ENCODE measurements around the gene PLCH2. TPM values are rescaled to one million over a fixed set of nuclear protein-coding genes. Genes with fewer than 3 reads are reported as not detected.

PLCH2 gene
- total RNA-seq, 2 experiments from 2014 or later, result 8.9 to 10.3 TPM

GRCh38 chr1:2445162-2445822, 30.8 kb upstream of the PLCH2 start:
- no peak overlapping the region for H3K27ac Mint-ChIP-seq
- DNase-seq, result no peak
- peaks cover 13% of the 10 kb centered on the region for H3K27me3 Mint-ChIP-seq
- POLR2A ChIA-PET, result no interaction called here
- H3K4me1 Mint-ChIP-seq (ENCODE audit: low read depth), result no peaks in the 10 kb centered on the region
- H3K9me3 Mint-ChIP-seq, result no peaks in the 10 kb centered on the region
- CTCF ChIA-PET, result no interaction called here
- no peak overlapping the region for H3K4me3 Mint-ChIP-seq
- intact Hi-C loops (cut with micrococcal nuclease), result no loop called here
- H3K36me3 Mint-ChIP-seq, result no peaks in the 10 kb centered on the region

- ChIA-PET CTCF (no interaction called here), POLR2A (no interaction called here)
- peaks cover 13% of the 10 kb centered on the region for H3K27me3 Mint-ChIP-seq
- intact Hi-C loops (cut with micrococcal nuclease), result no loop called here
- H3K4me3 Mint-ChIP-seq, result no peak overlapping the region
- no peak for DNase-seq
- no peak overlapping the region for H3K27ac Mint-ChIP-seq
- no peaks in the 10 kb centered on the region for H3K36me3 Mint-ChIP-seq
- no peaks in the 10 kb centered on the region for H3K4me1 Mint-ChIP-seq (ENCODE audit: low read depth)
- no peaks in the 10 kb centered on the region for H3K9me3 Mint-ChIP-seq
Observed at GRCh38 chr1:2445823-2446215, 30.3 kb upstream of the PLCH2 start.

GRCh38 chr1:2446394-2446793, 29.7 kb upstream of the PLCH2 start:
- no peaks in the 10 kb centered on the region for H3K9me3 Mint-ChIP-seq
- intact Hi-C loops (cut with micrococcal nuclease), result no loop called here
- no peak for DNase-seq
- no peak overlapping the region for H3K4me3 Mint-ChIP-seq
- H3K4me1 Mint-ChIP-seq (ENCODE audit: low read depth), result no peaks in the 10 kb centered on the region
- peaks cover 13% of the 10 kb centered on the region for H3K27me3 Mint-ChIP-seq
- H3K36me3 Mint-ChIP-seq, result no peaks in the 10 kb centered on the region
- CTCF ChIA-PET, result no interaction called here
- POLR2A ChIA-PET, result no interaction called here
- H3K27ac Mint-ChIP-seq, result no peak overlapping the region

- intact Hi-C loops (cut with micrococcal nuclease), result no loop called here
- H3K27ac Mint-ChIP-seq, result no peak overlapping the region
- H3K4me1 Mint-ChIP-seq (ENCODE audit: low read depth), result no peaks in the 10 kb centered on the region
- DNase-seq, result no peak
- H3K9me3 Mint-ChIP-seq, result no peaks in the 10 kb centered on the region
- H3K4me3 Mint-ChIP-seq, result no peak overlapping the region
- peaks cover 13% of the 10 kb centered on the region for H3K27me3 Mint-ChIP-seq
- CTCF ChIA-PET, result interaction anchor here (1.4 kb wide), 1 partner anchor 340 kb away, joined by 3 read pairs; no protein-coding TSS in a partner anchor
- POLR2A ChIA-PET, result no interaction called here
- no peaks in the 10 kb centered on the region for H3K36me3 Mint-ChIP-seq
Observed at GRCh38 chr1:2446861-2447260, 29.2 kb upstream of the PLCH2 start.

- intact Hi-C loops (cut with micrococcal nuclease), result no loop called here
- no peak overlapping the region for H3K4me3 Mint-ChIP-seq
- no peaks in the 10 kb centered on the region for H3K4me1 Mint-ChIP-seq (ENCODE audit: low read depth)
- peaks cover 12% of the 10 kb centered on the region for H3K27me3 Mint-ChIP-seq
- CTCF ChIA-PET, result interaction anchor here (1.4 kb wide), 1 partner anchor 340 kb away, joined by 3 read pairs; no protein-coding TSS in a partner anchor
- H3K36me3 Mint-ChIP-seq, result no peaks in the 10 kb centered on the region
- H3K9me3 Mint-ChIP-seq, result no peaks in the 10 kb centered on the region
- no peak for DNase-seq
- H3K27ac Mint-ChIP-seq, result no peak overlapping the region
- POLR2A ChIA-PET, result no interaction called here
Observed at GRCh38 chr1:2447276-2448097, 28.6 kb upstream of the PLCH2 start.

GRCh38 chr1:2448098-2448445, 28.0 kb upstream of the PLCH2 start:
- intact Hi-C loops (cut with micrococcal nuclease), result no loop called here
- Mint-ChIP-seq H3K36me3 (no peaks in the 10 kb centered on the region), H3K4me3 (no peak overlapping the region), H3K27ac (no peak overlapping the region), H3K27me3 (peaks cover 11% of the 10 kb centered on the region), H3K9me3 (no peaks in the 10 kb centered on the region), H3K4me1 (ENCODE audit: low read depth) (no peaks in the 10 kb centered on the region)
- DNase-seq, result no peak
- CTCF ChIA-PET, result interaction anchor here (1.4 kb wide), 1 partner anchor 339 kb away, joined by 3 read pairs; no protein-coding TSS in a partner anchor
- POLR2A ChIA-PET, result no interaction called here

GRCh38 chr1:2449636-2450454, 26.2 kb upstream of the PLCH2 start:
- no peak for DNase-seq
- no peaks in the 10 kb centered on the region for H3K9me3 Mint-ChIP-seq
- intact Hi-C loops (cut with micrococcal nuclease), result no loop called here
- H3K4me1 Mint-ChIP-seq (ENCODE audit: low read depth), result no peaks in the 10 kb centered on the region
- no peak overlapping the region for H3K27ac Mint-ChIP-seq
- no peak overlapping the region for H3K4me3 Mint-ChIP-seq
- ChIA-PET CTCF (interaction anchor here (1.1 kb wide), 1 partner anchor 75 kb away, joined by 3 read pairs; no protein-coding TSS in a partner anchor), POLR2A (no interaction called here)
- peaks cover 5% of the 10 kb centered on the region for H3K27me3 Mint-ChIP-seq
- H3K36me3 Mint-ChIP-seq, result no peaks in the 10 kb centered on the region

- ChIA-PET CTCF (no interaction called here), POLR2A (no interaction called here)
- Mint-ChIP-seq H3K27ac (no peak overlapping the region), H3K4me1 (ENCODE audit: low read depth) (no peaks in the 10 kb centered on the region), H3K27me3 (no peaks in the 10 kb centered on the region), H3K36me3 (no peaks in the 10 kb centered on the region), H3K4me3 (no peak overlapping the region), H3K9me3 (no peaks in the 10 kb centered on the region)
- intact Hi-C loops (cut with micrococcal nuclease), result no loop called here
- DNase-seq, result no peak
Observed at GRCh38 chr1:2451741-2452140, 24.3 kb upstream of the PLCH2 start.

- ChIA-PET CTCF (no interaction called here), POLR2A (no interaction called here)
- Mint-ChIP-seq H3K36me3 (no peaks in the 10 kb centered on the region), H3K27ac (no peak overlapping the region), H3K4me1 (ENCODE audit: low read depth) (no peaks in the 10 kb centered on the region), H3K27me3 (no peaks in the 10 kb centered on the region), H3K4me3 (no peak overlapping the region), H3K9me3 (no peaks in the 10 kb centered on the region)
- DNase-seq, result no peak
- intact Hi-C loops (cut with micrococcal nuclease), result no loop called here
Observed at GRCh38 chr1:2452201-2452931, 23.7 kb upstream of the PLCH2 start.

- intact Hi-C loops (cut with micrococcal nuclease), result no loop called here
- no peak for DNase-seq
- H3K4me3 Mint-ChIP-seq, result no peak overlapping the region
- ChIA-PET CTCF (no interaction called here), POLR2A (no interaction called here)
- no peaks in the 10 kb centered on the region for H3K9me3 Mint-ChIP-seq
- H3K27ac Mint-ChIP-seq, result no peak overlapping the region
- H3K36me3 Mint-ChIP-seq, result no peaks in the 10 kb centered on the region
- no peaks in the 10 kb centered on the region for H3K27me3 Mint-ChIP-seq
- no peaks in the 10 kb centered on the region for H3K4me1 Mint-ChIP-seq (ENCODE audit: low read depth)
Observed at GRCh38 chr1:2452932-2453315, 23.2 kb upstream of the PLCH2 start.

GRCh38 chr1:2454227-2454626, 21.9 kb upstream of the PLCH2 start:
- H3K27ac Mint-ChIP-seq, result no peak overlapping the region
- ChIA-PET POLR2A (no interaction called here), CTCF (no interaction called here)
- no peaks in the 10 kb centered on the region for H3K4me1 Mint-ChIP-seq (ENCODE audit: low read depth)
- no peaks in the 10 kb centered on the region for H3K27me3 Mint-ChIP-seq
- no peak overlapping the region for H3K4me3 Mint-ChIP-seq
- intact Hi-C loops (cut with micrococcal nuclease), result no loop called here
- DNase-seq, result no peak
- no peaks in the 10 kb centered on the region for H3K9me3 Mint-ChIP-seq
- H3K36me3 Mint-ChIP-seq, result no peaks in the 10 kb centered on the region

GRCh38 chr1:2455757-2456156, 20.3 kb upstream of the PLCH2 start:
- ChIA-PET POLR2A (no interaction called here), CTCF (no interaction called here)
- DNase-seq, result no peak
- no peak overlapping the region for H3K4me3 Mint-ChIP-seq
- intact Hi-C loops (cut with micrococcal nuclease), result no loop called here
- no peaks in the 10 kb centered on the region for H3K27me3 Mint-ChIP-seq
- no peaks in the 10 kb centered on the region for H3K4me1 Mint-ChIP-seq (ENCODE audit: low read depth)
- no peaks in the 10 kb centered on the region for H3K36me3 Mint-ChIP-seq
- H3K9me3 Mint-ChIP-seq, result no peaks in the 10 kb centered on the region
- no peak overlapping the region for H3K27ac Mint-ChIP-seq

All from activated CD4-positive, alpha-beta memory T cell treated with anti-CD3 and anti-CD28 coated beads for 36 hours (primary cell).